GM21786 (cell line): ENCODE results near the gene EVL.

Source experiments
- ATAC-seq: cut with Tn5 transposase; IDR thresholded peaks from one replicate; pipeline ENCODE4 v1.9.1; 2021; ENCODE audit not compliant: unreplicated experiment

EVL gene

DNA sequence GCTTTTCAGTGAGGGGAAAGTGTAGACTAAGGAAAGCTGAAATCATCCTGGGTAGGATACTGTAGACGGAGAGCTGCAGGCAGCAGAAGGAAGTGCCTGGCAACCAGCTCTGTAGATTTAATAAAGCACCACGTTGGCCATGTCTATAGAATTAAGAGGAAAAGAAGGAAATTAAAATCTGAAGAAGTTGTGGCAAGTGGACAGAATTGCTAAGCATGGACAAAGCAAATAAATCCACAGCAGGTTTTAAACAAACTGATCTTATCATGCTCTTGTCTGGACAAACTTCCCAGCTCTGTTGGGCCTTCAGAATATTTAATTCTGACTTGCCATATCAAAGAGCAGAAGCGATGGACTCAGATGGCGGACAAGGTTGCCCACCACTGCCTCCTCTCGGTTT lies 27.2 kb upstream of the EVL start:
- ATAC-seq, result no peak

DNA sequence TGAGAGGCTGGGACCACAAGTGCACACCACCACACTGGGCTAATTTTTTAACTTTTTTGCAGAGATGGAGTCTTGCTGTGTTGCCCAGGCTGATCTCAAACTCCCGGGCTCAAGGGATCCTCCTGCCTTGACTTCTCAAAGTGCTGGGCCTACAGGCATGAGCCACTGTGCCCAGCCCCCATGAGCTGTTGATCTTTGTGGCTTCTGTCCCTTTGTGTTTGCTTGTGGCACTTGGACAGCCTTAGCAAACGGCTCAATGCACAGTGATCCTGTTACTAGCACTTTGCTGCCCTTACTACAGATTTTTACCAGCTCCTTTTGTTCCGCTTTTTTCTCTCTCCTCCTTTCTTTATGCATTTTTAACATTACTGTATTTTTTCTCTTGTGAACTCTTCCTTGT lies 25.3 kb upstream of the EVL start:
- no peak for ATAC-seq

DNA sequence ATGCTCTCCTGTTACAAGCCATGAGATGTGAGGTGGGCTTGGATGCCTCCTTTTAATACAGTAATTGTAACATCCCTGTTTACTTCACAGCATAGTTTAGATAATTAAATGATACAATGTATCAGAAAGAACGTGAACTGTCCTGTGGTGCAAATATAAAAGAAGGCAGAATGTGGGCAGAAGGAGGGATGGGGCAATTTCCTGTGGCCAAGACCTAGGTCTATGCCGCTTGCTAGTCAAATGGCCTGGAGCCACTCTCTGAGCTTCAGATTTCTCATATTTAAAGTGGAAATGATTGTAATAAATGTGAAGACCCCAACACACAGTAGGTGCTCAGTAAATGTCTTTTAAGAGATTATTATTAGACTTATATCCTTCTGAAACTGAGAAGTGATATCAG lies 24.0 kb upstream of the EVL start:
- ATAC-seq, result no peak

DNA sequence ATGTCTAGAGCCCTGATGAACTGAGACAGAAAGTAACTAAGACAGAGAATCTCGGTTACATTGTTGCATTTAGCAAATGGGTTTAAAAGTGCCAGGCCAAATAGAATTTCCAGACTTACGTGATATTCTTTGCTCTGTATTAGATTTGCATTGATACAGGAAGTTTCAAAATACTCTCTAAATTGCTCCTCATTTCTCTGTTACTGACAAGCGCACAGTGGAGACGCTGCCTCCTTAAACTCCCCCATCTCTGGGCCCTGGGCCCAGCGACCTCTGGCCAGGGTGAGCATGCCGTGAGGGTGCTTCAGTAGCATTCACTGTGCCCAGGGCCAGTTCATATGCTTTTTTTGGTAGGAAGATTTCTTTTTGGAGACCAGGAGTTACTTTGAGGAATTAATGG lies 22.9 kb upstream of the EVL start:
- ATAC-seq, result no peak

DNA sequence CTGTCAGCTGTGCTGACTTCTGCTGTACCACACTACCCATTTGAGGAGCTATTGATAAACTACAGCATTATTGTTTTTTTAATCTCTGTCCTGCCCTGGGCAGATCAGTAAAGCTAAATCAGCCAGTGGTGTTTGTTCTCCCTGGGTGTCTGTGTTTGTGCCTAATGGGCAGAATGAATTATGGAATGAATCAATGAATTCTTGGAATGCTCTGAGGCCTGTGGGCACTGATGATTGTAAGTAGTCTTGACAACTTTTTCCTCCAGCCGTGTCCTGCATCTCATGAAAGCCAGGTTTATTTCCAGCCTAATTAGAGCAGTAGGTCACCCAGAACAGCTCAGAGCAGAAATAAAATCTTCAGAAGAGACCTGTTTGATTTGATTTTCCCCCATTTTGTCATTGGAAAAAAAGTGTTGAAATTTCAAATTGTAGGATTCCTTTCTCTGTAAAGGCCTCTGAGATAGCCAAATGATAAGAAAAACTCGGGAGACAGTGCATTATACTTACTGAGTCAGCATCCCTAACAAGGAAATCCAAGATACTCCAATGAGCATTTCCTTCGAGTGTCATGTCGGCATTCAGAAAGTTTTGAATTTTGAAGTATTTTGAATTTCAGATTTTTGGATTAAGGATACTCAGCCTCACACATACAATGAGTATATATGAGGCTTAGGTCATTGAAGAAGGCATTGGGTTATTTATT lies 19.4 kb upstream of the EVL start:
- no peak for ATAC-seq

DNA sequence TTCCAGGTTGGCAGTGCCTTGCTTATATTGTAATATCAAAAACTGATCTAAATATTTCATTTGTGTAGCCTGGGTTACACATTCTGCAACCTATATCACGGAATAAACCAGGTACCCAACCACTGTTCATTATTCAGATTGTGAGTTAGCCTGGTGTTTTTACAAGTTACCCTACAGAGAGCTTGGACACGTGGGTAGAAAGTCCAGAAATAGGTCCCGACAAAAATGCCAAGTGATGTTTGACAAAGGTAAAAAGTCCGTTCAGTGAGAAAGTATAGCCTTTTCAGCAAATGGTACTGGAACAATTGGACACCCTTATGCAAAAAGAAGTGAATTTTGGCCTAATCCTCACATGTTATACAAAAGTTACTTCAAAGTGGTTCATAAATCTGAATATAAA lies 17.6 kb upstream of the EVL start:
- no peak for ATAC-seq

DNA sequence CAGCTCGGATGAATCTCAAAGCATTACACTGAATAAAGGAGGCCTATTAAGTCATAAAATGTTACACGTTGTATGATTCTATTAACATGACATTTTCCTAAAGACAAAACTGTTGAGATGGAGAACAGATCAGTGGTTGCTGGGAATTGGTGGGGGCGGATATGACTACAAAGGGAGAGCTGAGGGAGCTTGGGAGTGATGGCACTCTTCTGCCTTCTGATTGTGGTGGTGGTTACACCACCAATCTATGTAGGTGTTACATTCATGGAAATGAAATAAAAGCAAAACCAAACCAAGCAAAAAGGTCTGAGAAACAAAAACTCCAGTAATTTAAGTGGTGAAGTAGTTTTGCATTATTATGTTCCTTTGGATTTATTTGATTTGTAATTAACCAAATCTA lies 16.4 kb upstream of the EVL start:
- no peak for ATAC-seq

DNA sequence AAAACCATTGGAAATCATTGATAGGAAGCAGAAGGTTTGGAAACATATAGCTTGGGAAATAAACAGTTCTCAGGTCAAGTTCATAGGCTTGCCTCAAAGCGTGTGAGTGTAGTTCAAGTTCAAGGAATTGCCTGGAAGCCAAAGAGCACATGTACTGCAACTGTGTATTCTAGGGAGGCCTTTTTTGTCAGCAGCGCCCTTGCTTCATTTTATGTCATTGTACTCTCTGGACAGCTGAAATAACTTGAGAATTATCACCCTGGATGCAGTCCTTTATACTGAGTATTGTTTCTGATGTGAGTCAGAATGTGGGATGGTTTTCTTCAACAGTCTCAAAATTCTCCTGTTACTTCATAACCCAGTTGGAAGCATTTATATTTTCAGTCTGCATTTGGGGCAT lies 16.0 kb upstream of the EVL start:
- no peak for ATAC-seq

DNA sequence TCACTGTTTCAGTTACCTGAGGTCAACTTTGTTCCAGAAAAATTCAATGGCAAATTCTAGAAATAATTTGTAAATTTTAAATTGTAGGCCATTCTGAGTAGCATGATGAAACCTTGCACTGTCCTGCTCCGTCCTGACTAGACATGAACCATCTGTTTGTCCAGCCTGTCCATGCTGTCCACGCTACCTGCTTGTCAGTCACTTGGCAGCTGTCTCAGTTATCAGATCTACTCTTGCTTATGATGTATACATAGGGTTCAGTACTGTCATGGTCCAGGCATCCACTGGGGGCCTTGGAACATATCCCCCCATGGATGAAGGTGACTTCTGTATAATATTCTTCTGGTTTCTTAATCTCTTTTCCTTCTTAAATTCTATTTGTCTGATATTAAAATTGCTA lies 14.1 kb upstream of the EVL start:
- no peak for ATAC-seq

DNA sequence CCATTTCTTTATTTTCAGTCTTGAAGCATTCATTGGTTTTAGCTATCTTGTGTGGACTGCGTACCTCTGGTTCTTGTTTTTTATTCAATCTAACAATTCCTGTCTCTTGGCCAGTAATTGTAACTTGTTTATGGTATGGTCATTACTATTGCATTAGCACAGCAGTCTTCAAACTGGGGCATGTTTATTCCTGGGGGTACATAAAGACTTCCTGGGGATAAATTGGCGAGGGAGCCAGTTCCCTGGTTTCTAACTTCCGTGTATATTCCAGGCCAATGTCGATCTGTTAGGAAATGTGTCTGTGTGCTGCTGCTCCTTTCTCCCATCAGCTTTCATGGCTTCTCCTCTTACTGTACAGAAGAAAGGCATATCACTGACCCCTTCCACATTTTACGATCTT lies 13.7 kb upstream of the EVL start:
- no peak for ATAC-seq

DNA sequence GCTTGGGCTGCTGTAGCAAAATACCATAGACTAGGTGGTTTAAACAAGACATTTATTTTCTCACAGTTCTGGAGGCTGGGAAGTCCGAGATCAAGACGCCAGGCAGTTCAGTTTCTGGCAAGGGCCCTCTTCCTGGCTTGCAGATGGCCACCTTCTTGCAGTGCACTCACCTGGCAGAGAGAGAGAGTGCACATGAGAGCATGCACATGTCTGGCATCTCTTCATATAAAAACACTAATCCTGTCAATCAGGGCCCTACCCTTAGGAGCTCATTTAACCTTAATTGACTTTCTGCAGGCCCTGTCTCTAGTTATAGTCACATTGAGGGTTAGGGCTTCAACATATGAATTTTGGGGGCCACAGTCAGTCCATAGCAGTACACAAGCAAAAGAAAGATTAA lies 12.4 kb upstream of the EVL start:
- no peak for ATAC-seq

DNA sequence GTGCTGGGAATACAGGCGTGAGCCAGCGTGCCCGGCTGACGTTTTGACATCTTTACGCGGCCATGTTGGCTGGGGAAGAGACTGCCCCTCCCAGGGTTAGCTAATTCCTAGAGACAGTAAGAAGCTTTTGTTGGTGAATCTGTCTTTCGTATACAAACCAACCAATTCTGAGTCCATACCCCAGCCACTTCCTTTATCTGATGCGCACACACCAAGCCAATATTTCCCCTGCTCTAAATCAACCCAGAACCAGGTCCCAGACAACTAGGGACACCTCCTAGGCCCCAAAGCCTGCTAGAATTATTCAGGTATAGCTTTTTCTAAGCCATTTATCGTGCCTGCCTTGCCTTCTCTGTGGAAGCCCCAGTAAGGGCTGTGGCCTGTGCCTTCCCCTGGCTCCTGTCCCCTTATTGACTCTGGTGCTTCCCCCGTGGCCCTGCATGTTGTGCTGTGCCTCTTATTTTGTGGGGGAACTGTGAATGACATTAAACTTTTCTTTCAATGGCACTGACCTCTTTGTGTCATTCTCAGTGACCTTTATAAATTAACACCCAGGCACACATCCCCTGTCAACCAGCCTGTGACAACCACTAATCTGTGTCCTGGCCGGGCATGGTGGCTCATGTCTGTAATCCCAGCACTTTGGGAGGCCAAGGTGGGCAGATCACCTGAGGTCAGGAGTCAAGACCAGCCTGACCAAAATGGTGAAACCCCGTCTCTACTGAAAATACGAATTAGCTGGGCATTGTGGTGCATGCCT lies 10.7 kb upstream of the EVL start:
- ATAC-seq, result no peak

DNA sequence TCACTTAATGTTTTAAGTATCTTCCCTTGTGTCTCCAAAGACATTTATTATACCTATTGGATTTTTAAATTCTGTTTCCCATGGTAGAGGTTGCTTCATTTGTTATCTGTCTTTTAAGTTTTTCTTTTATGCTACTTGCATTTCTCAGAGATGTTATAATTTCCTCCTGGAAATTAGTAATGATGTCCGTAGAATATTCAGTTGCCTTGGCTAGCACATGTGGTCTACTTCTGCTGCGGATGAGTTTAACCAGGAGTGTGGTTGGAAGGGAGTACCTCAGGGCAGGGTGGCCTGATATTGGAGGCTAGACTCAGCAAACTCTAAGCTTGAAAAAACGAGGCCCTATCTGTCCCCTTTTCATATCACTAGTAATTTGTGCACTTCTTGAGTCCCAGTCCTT lies 8.8 kb upstream of the EVL start:
- no peak for ATAC-seq

DNA sequence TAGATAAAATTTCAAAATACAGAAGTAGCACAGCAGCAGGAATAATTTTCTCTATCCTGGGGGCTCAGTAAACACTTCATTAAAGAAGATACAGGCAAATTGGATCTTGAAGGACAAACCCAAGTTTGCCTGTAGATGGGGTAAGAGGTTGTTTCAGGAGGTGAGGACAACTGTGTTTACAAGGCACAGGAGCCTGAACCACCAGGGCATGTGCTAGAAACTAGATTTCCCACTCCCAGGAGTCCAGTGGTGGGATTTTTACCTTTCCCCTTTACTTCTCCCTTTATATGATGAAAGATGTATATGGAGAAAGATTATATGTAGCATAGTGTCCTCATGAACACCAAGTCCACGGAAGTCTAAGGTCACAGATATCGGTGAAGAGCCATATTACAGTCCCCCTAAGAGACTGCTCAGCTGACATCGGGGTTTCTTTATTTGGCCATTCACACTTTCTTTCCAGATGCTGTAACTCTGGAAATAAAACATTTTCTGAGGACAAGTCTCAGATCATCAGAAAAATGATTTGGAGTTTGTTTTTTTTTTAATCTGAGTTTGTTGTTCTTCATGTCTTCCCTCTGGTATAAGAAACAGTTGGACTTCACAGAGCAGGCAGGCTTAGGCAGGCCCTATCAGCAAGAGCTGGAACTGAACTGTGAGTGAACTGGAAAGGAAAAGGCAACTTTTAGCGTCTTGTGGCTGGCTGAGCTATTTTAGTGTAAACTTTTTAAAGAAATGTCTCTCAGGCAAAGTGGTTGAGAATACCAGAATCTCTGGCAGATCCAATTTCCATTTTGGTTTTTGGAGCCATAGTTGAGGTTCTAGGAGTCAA lies 8.0 kb upstream of the EVL start:
- no peak for ATAC-seq

DNA sequence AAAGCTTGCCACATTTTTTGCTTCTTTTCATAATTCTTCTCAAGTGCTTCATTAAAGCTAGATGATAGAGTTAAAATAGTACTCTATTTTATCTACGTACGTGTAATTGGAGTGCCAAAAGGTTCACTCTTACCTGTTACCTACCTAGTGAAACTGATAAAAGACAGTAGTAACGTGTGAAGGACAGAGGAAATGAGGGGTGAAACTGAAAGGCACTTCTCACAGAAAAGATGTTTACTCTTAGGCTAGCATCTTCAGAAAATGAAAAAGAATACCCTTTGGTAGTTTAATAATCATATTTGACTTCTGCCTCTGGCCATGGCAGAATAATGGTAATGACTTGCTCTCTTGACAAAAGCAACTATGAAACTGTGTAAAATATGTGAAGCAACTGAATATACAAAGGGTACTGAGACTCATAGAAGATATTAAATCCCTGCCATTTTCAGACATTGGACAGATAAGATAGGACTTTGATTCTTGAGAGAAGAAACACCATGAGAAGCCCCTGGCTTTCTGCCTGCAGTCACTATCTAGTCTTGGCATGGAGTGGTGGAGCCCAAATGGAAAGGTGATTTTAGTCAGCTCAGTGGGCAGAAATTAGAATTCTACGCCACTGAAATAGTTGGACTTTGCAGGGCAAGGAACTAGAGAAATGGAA lies 6.3 kb upstream of the EVL start:
- ATAC-seq, result peak; percentile 67

DNA sequence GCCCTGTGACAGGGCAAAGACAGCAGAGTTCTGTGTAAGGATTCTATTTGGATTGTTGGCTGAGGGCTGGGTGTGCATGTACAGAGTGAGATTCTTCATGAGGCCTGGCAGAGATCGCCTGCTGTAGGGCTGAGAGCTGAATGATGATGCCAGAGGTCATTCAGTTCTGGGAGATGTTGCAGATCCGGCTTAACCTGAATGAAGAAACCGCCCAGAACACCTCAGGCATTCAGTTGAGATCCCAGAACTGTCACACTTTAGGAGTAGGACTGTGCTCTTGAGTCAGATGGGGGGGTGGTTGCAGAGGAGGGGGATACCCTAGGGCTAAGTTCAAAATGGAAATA lies 5.8 kb upstream of the EVL start:
- ATAC-seq, result no peak

DNA sequence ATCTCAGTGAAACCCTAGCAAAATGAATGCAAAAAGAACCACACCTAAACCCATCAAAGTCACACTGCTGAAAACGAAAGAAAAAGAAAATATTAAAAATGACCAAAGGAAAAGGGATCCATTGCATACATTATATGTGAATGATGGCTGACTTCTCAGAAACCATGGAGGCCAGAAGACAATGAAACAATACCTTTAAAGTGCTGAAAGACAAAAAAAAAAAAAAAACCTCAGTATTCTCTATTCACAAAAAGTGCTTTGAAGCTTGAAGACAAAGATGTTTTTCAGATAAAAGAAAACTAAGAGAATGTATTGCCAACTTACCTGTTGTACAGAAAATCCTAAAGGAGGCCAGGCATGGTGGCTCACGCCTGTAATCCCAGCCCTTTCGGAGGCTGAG lies 4.5 kb upstream of the EVL start:
- ATAC-seq, result no peak

DNA sequence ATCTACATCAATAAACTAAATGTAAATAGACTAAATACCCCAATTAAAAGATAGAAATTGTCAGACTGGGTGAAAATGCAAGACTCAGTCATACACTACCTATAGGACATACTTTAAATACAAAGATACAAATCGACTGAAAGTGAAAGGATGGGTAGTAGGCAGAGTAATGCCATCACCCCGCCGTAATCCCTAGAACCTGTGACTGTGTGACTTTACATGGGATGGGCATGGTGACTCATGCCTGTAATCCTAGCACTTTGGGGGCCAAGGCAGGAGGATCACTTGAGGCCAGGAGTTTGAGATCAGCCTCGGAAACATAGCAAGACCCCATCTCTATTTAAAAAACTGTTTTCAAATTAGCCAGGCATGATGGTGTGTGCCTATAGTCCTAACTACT lies 2.6 kb upstream of the EVL start:
- ATAC-seq, result no peak

DNA sequence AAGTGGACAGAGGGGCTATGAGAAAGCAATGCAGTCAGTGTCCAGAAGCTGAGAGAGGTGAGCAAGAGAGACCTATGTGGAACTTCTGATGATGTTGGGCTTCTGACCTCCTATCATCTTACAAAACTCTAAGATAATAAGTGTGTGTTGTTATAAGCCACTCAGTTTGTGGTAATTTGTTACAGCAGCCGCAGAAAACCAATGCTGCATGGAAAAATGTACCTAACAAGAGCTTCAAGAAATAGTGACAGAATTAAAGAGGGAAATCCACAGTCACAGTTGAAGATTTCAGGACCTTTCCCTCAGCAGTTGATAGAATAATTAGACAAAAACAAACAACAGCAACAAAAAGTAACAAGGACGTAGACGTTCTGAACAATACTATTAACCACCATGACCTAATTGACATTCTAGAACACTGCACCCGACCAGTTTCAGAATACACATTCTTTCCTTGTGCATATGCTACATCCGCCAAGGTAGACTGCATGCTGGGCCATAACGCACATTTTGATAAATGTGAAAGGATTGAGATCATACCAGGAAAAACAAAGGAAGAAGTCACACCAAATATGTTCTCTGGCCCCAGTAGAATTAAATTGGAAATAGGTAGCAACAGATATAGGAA lies 1.8 kb upstream of the EVL start:
- ATAC-seq, result no peak

DNA sequence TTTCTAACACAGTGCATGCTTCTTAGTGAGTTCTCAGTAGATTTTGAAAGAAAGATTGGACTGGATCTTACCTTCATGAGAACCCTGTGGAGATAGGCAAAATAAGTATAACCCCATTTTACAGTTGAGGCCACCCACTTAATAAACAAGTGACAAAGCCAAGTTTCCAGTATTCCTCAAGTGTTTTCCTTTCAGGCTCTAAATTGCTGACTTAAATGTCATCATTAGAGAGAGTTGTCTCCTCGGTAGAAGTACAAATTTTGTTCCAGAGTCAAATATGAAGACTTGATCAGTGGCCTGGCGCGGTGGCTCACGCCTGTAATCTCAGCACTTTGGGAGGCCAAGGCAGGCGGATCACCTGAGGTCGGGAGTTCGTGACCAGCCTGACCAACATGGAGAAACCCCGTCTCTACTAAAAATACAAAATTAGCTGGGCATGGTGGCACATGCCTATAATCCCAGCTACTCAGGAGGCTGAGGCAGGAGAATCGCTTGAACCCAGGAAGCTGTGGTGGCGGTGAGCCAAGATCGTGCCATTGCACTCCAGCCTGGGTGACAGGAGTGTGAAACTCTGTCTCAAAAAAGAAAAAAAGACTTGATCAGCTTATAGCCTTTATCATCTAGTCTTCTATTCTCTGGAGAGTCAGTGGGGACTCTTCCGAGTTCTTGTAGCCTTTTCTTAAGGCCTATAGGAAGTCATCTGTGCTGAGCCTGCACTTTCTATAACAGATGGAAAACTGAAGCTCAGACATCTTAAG lies 708 bp upstream of the EVL start:
- peak; percentile 13 for ATAC-seq
